CD14-positive monocyte (primary cell): Measurements from ENCODE around the gene UMPS. TPM values are rescaled to one million over a fixed set of nuclear protein-coding genes. Genes with fewer than 3 reads are reported as not detected.
"Not testable (repeated sequence)": the region's sequence is repeated elsewhere in the genome, so short reads cannot be mapped to it uniquely, and the experiment has no call there.

Source experiments
- DNase-seq, 3 donors: peaks; one replicate each; pipeline ENCODE4 v3.0.0-alpha.2; 2011 to 2022
- H2AFZ ChIP-seq: 2 replicates; pipeline ENCODE4 v1.6.0; 2012; ENCODE audit warnings: mild to moderate bottlenecking, low read depth, low read length, inconsistent platforms; ENCODE audit not compliant: insufficient read depth, poor library complexity, severe bottlenecking
- H3K27ac ChIP-seq, 2 donors: 1 replicate in 1 of 2; 2 replicates in 1 of 2; pipeline ENCODE4 v1.5.1; 2012 to 2013; ENCODE audit warnings: low read length in 2 of 2, control low read depth in 1 of 2, inconsistent platforms in 1 of 2, low read depth in 1 of 2, mild to moderate bottlenecking in 1 of 2
- H3K27me3 ChIP-seq, 2 donors: one replicate each; pipeline versions ENCODE4 v1.6.0 to v1.6.1; 2011 to 2013; ENCODE audit warnings: low read length in 2 of 2; ENCODE audit not compliant: control insufficient read depth in 2 of 2, insufficient read depth in 2 of 2
- H3K36me3 ChIP-seq, 2 donors: replicated peaks in 1 of 2; 1 replicate in 1 of 2; 2 replicates in 1 of 2; pipeline versions ENCODE4 v1.5.1 to v1.6.1; 2012 to 2013; ENCODE audit warnings: low read length in 2 of 2, control low read depth in 1 of 2, inconsistent platforms in 1 of 2, mild to moderate bottlenecking in 1 of 2; ENCODE audit not compliant: insufficient read depth in 2 of 2, control insufficient read depth in 1 of 2
- H3K4me1 ChIP-seq, 2 donors: 1 replicate in 1 of 2; 2 replicates in 1 of 2; pipeline versions ENCODE4 v1.5.1 to v1.6.1; 2012 to 2013; ENCODE audit warnings: low read length in 2 of 2, control low read depth in 1 of 2, inconsistent platforms in 1 of 2, mild to moderate bottlenecking in 1 of 2, moderate library complexity in 1 of 2; ENCODE audit not compliant: insufficient read depth in 2 of 2, control insufficient read depth in 1 of 2
- H3K4me2 ChIP-seq: replicated peaks from 2 replicates; pipeline ENCODE3; 2012; ENCODE audit warnings: low read length, moderate library complexity, mild to moderate bottlenecking; ENCODE audit not compliant: poor library complexity, severe bottlenecking; ENCODE audit errors: extremely low read depth
- H3K4me3 ChIP-seq, 3 experiments: fragments of 200-600 bp in 1 of 3; sonication (generic) in 1 of 3; replicated peaks in 1 of 3; 1 replicate in 2 of 3; 2 replicates in 1 of 3; pipeline ENCODE4 v1.5.1; 2011 to 2013; ENCODE audit warnings: low read length in 3 of 3, mild to moderate bottlenecking in 3 of 3, control low read depth in 2 of 3, low read depth in 2 of 3, inconsistent platforms in 1 of 3, moderate library complexity in 1 of 3
- H3K79me2 ChIP-seq: 2 replicates; pipeline ENCODE4 v1.6.0; 2012; ENCODE audit warnings: mild to moderate bottlenecking, control low read depth, inconsistent platforms, low read length, moderate library complexity; ENCODE audit not compliant: insufficient read depth
- H3K9ac ChIP-seq: 2 replicates; pipeline ENCODE4 v1.6.0; 2017; ENCODE audit warnings: low read length, mild to moderate bottlenecking; ENCODE audit not compliant: insufficient read depth, poor library complexity, severe bottlenecking
- H3K9me3 ChIP-seq, 2 donors: replicated peaks in 1 of 2; 1 replicate in 1 of 2; 2 replicates in 1 of 2; pipeline versions ENCODE4 v1.5.1 to v1.6.1; 2012 to 2013; ENCODE audit warnings: low read length in 2 of 2, control low read depth in 1 of 2; ENCODE audit not compliant: control insufficient read depth in 1 of 2, insufficient read depth in 1 of 2
- H4K20me1 ChIP-seq: 2 replicates; pipeline ENCODE4 v1.6.0; 2012; ENCODE audit warnings: mild to moderate bottlenecking, low read length, control low read depth, moderate library complexity; ENCODE audit not compliant: insufficient read depth
- H3K27ac Mint-ChIP-seq, 7 donors: one replicate each; pipeline ENCODE4 v1.8.0; 2020; ENCODE audit warnings: mild to moderate bottlenecking in 7 of 7, mixed read lengths in 7 of 7, moderate library complexity in 6 of 7, inconsistent platforms in 2 of 7
- H3K27me3 Mint-ChIP-seq, 3 donors: one replicate each; pipeline ENCODE4 v1.8.0; 2021 to 2022; ENCODE audit warnings: low read depth in 3 of 3, mild to moderate bottlenecking in 3 of 3, mixed read lengths in 3 of 3, moderate library complexity in 3 of 3, inconsistent platforms in 1 of 3
- H3K36me3 Mint-ChIP-seq, 2 donors: one replicate each; pipeline ENCODE4 v1.8.0; 2020; ENCODE audit warnings: mixed read lengths in 2 of 2, inconsistent platforms in 1 of 2, mild to moderate bottlenecking in 1 of 2
- H3K4me1 Mint-ChIP-seq: one replicate; pipeline ENCODE4 v1.8.0; 2020; ENCODE audit warnings: mild to moderate bottlenecking, mixed read lengths
- H3K4me3 Mint-ChIP-seq, 2 donors: one replicate each; pipeline ENCODE4 v1.8.0; 2020; ENCODE audit warnings: mild to moderate bottlenecking in 2 of 2, mixed read lengths in 2 of 2, moderate library complexity in 1 of 2
- H3K9me3 Mint-ChIP-seq, 7 donors: one replicate each; pipeline ENCODE4 v1.8.0; 2020 to 2022; ENCODE audit warnings: mixed read lengths in 7 of 7, mild to moderate bottlenecking in 6 of 7, moderate library complexity in 6 of 7, inconsistent platforms in 2 of 7
- CTCF ChIP-seq: fragments of 200-600 bp; IDR thresholded peaks from one replicate; pipeline ENCODE4 v1.8.0; 2022; ENCODE audit warnings: antibody characterized with exemption, mild to moderate bottlenecking
- WGBS: methylation state at CpG from one replicate; pipeline ENCODE4 v1.1.5; 2013; ENCODE audit warnings: missing lambda C conversion rate; ENCODE audit not compliant: insufficient coverage; 5-methylcytosine and 5-hydroxymethylcytosine counted together
- intact Hi-C, 2 donors: fragments of 100-400 bp; cut with micrococcal nuclease; formaldehyde crosslinking; loops; one replicate each; pipeline versions ENCODE4 v1.15.0 to v1.15.1; 2023
- polyA plus RNA-seq, 3 donors: library from polyadenylated mRNA; depleted of rRNA in 1 of 3; unstranded in 2 of 3; stranded (reverse) in 1 of 3; fragments of 300-500 nt in 2 of 3; fragments of >200 nt in 1 of 3; fragmentation: Illumina TruSeq in 2 of 3; gene quantifications; 1 replicate in 2 of 3; 2 replicates in 1 of 3; pipeline ENCODE4 v1.2.3, GENCODE V29; 2012 to 2021

UMPS gene
- polyA plus RNA-seq, 3 donors = 4.6 to 13.5 (median 9.1) TPM

- Histone ChIP-seq H3K79me2 (no peaks in the 10 kb centered on the region), H3K4me3 (no peak overlapping the region), H3K27ac (no peak overlapping the region), H2AFZ (no peak overlapping the region), H3K36me3 (no peaks in the 10 kb centered on the region), H3K4me2 (no peak overlapping the region), H3K9ac (no peak overlapping the region), H3K27me3 (no peaks in the 10 kb centered on the region), H4K20me1 (no peaks in the 10 kb centered on the region), H3K9me3 (no peaks in the 10 kb centered on the region), H3K4me1 (peaks cover 14 to 16% of the 10 kb centered on the region in 2 donors)
- Mint-ChIP-seq H3K27me3 (peaks cover 3 to 11% (median 8%) of the 10 kb centered on the region in 3 donors), H3K9me3 (peaks cover 0 to 2% (median 0%) of the 10 kb centered on the region in 7 donors), H3K36me3 (no peaks in the 10 kb centered on the region), H3K27ac (no peak overlapping the region), H3K4me1 (peaks cover 37% of the 10 kb centered on the region), H3K4me3 (no peak overlapping the region)
- intact Hi-C loops = no loop called here
- no peak for DNase-seq
- no peak for TF ChIP-seq CTCF
- no CpG with 5 or more reads among the region's 3 CpGs for WGBS
Observed at GRCh38 chr3:124787476-124788195, 57.4 kb downstream of the UMPS start.

- no peak overlapping the region for H3K4me2 ChIP-seq
- H3K4me3 ChIP-seq = no peak overlapping the region
- no peak for DNase-seq
- no peaks in the 10 kb centered on the region for H4K20me1 ChIP-seq
- H3K27ac Mint-ChIP-seq = no peak overlapping the region
- TF ChIP-seq CTCF = no peak
- H3K4me1 ChIP-seq = peaks cover 14 to 16% of the 10 kb centered on the region in 2 donors
- H3K27me3 Mint-ChIP-seq = peaks cover 3 to 8% (median 8%) of the 10 kb centered on the region in 3 donors
- H3K36me3 Mint-ChIP-seq = no peaks in the 10 kb centered on the region
- no peak overlapping the region for H3K27ac ChIP-seq
- no peaks in the 10 kb centered on the region for H3K9me3 ChIP-seq
- no CpG with 5 or more reads among the region's 2 CpGs for WGBS
- peaks cover 34% of the 10 kb centered on the region for H3K4me1 Mint-ChIP-seq
- no peak overlapping the region for H3K9ac ChIP-seq
- H3K9me3 Mint-ChIP-seq = peaks cover 0 to 2% (median 0%) of the 10 kb centered on the region in 7 donors
- H3K79me2 ChIP-seq = no peaks in the 10 kb centered on the region
- H3K27me3 ChIP-seq = no peaks in the 10 kb centered on the region
- intact Hi-C loops = no loop called here
- no peak overlapping the region for H3K4me3 Mint-ChIP-seq
- no peak overlapping the region for H2AFZ ChIP-seq
- no peaks in the 10 kb centered on the region for H3K36me3 ChIP-seq
Observed at GRCh38 chr3:124788254-124788745, 58.0 kb downstream of the UMPS start.

- H3K9ac ChIP-seq, H3K36me3 ChIP-seq, H3K4me3 Mint-ChIP-seq, H3K27ac Mint-ChIP-seq, H2AFZ ChIP-seq, H3K9me3 Mint-ChIP-seq, H3K27me3 Mint-ChIP-seq, H4K20me1 ChIP-seq, H3K36me3 Mint-ChIP-seq, intact Hi-C loops, H3K4me2 ChIP-seq, H3K4me3 ChIP-seq, H3K9me3 ChIP-seq, DNase-seq, H3K27me3 ChIP-seq, H3K27ac ChIP-seq, H3K79me2 ChIP-seq: not testable (repeated sequence)
- H3K4me1 ChIP-seq = peaks cover 11 to 12% of the 10 kb centered on the region in 2 donors
- WGBS = no CpG with 5 or more reads among the region's 5 CpGs
- peaks cover 30% of the 10 kb centered on the region for H3K4me1 Mint-ChIP-seq
Observed at GRCh38 chr3:124789103-124789502, 58.9 kb downstream of the UMPS start.
